SU-DHL-6 (cell line): ENCODE measurements around the gene CENPB.
A peak's percentile ranks its signal among the peaks of the same experiment; 100 is the strongest.

Source experiments
- H2AFZ ChIP-seq: fragments of 200-600 bp; sonication (generic); 2 replicates; pipeline ENCODE4 v1.6.1; 2014; ENCODE audit warnings: low read depth, mild to moderate bottlenecking, moderate library complexity, mixed read lengths, antibody characterized with exemption, low read length; ENCODE audit not compliant: severe bottlenecking
- H3F3A ChIP-seq: fragments of 200-600 bp; shearing (Covaris generic); 2 replicates; pipeline ENCODE4 v1.6.0; 2016; ENCODE audit warnings: antibody characterized with exemption, mild to moderate bottlenecking; ENCODE audit not compliant: insufficient read depth
- H3K27ac ChIP-seq: fragments of 200-600 bp; sonication (generic); 2 replicates; pipeline ENCODE4 v1.5.1; 2016; ENCODE audit warnings: low read depth, mild to moderate bottlenecking, low read length, moderate library complexity, mixed read lengths
- H3K27me3 ChIP-seq: fragments of 200-600 bp; sonication (generic), shearing (Covaris generic); 2 replicates; pipeline ENCODE4 v1.6.0; 2014; ENCODE audit warnings: mild to moderate bottlenecking, low read length
- H3K36me3 ChIP-seq: fragments of 200-600 bp; sonication (generic); 2 replicates; pipeline ENCODE4 v1.6.1; 2014; ENCODE audit warnings: mild to moderate bottlenecking, low read length, mixed read lengths
- H3K4me2 ChIP-seq: fragments of 300-600, 200-600 bp; shearing (Covaris generic), sonication (generic); 2 replicates; pipeline ENCODE4 v1.6.0; 2014; ENCODE audit warnings: low read length, low read depth, mild to moderate bottlenecking; ENCODE audit not compliant: poor library complexity, severe bottlenecking
- H3K4me3 ChIP-seq: fragments of 200-600 bp; sonication (generic); 2 replicates; pipeline ENCODE4 v1.5.1; 2014; ENCODE audit warnings: antibody characterized with exemption, low read length, mild to moderate bottlenecking, mixed read lengths; ENCODE audit not compliant: insufficient read depth, poor library complexity, severe bottlenecking
- H3K79me2 ChIP-seq: fragments of 200-600 bp; sonication (generic); 2 replicates; pipeline ENCODE4 v1.6.1; 2014; ENCODE audit warnings: mild to moderate bottlenecking, low read length, moderate library complexity; ENCODE audit not compliant: insufficient read depth
- H3K9ac ChIP-seq: fragments of 200-600 bp; sonication (generic); 2 replicates; pipeline ENCODE4 v1.7.0; 2014; ENCODE audit warnings: mild to moderate bottlenecking, low read length
- H3K9me2 ChIP-seq: fragments of 200-600 bp; sonication (generic); replicated peaks from 2 replicates; pipeline ENCODE4 v1.6.1; 2014; ENCODE audit warnings: low read length; ENCODE audit not compliant: insufficient read depth
- H3K9me3 ChIP-seq: fragments of 200-600 bp; sonication (generic); 2 replicates; pipeline ENCODE4 v1.6.1; 2014; ENCODE audit warnings: low read length, mixed read lengths; ENCODE audit not compliant: insufficient read depth
- H4K20me1 ChIP-seq: fragments of 200-600 bp; sonication (generic); 2 replicates; pipeline ENCODE4 v1.6.1; 2014; ENCODE audit warnings: low read depth, mild to moderate bottlenecking, antibody characterized with exemption, low read length, moderate library complexity, mixed read lengths
- EZH2phosphoT487 ChIP-seq: fragments of 200-600 bp; sonication (generic), shearing (Covaris generic); conservative IDR thresholded peaks from 2 replicates; pipeline ENCODE4 v1.6.1; 2018; ENCODE audit warnings: mild to moderate bottlenecking, antibody characterized with exemption, low read length, moderate library complexity, mixed read lengths
- TF ChIP-seq, protein P1 (sequence below): fragments of 200-600 bp; sonication (generic); IDR thresholded peaks from one replicate; pipeline ENCODE4 v1.5.1; 2017; ENCODE audit warnings: antibody characterized with exemption, mild to moderate bottlenecking, low read length, moderate library complexity; ENCODE audit not compliant: insufficient read depth, poor library complexity, severe bottlenecking

The CENPB gene

DNA sequence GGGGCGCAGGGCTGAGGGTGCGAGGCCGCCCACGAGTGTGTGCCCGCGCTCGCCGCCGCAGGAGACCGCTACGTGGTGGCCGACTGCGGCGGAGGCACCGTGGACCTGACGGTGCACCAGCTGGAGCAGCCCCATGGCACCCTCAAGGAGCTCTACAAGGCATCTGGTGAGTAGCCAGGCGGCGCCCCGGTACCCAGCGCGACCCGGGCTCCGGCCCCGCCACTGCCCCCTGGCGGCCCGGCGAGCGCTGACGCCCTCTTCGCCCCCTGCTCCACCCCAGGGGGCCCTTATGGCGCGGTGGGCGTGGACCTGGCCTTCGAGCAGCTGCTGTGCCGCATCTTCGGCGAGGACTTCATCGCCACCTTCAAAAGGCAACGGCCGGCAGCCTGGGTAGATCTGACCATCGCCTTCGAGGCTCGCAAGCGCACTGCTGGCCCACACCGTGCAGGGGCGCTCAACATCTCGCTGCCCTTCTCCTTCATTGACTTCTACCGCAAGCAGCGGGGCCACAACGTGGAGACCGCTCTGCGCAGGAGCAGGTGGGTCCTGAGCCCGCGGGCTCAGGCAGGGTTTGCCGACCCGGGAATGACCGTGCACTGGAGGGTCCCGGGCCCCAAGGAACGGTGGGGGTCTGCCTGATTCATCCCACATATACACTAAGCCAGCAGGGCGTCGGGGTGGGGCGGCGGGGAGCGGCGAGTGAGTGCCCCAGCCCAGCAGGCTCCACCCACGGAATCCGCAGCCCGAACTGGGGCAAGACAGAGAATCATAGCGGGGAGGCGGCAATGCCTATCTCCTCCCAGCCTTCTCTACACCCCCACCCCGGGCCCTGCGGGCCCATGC is 36.6 kb downstream of the CENPB start:
- Histone ChIP-seq H3K79me2 (no peaks in the 10 kb centered on the region), H3K27ac (no peak overlapping the region), H3K36me3 (no peaks in the 10 kb centered on the region), H3K4me2 (no peak overlapping the region), H3K9me2 (no peaks in the 10 kb centered on the region), H3F3A (no peaks in the 10 kb centered on the region), H3K9me3 (no peaks in the 10 kb centered on the region), H3K9ac (no peak overlapping the region), H2AFZ (no peak overlapping the region), H4K20me1 (no peaks in the 10 kb centered on the region; the same call in 1 of the 2 replicates), H3K4me3 (no peak overlapping the region), H3K27me3 (no peaks in the 10 kb centered on the region)
- TF ChIP-seq, protein P1, sequence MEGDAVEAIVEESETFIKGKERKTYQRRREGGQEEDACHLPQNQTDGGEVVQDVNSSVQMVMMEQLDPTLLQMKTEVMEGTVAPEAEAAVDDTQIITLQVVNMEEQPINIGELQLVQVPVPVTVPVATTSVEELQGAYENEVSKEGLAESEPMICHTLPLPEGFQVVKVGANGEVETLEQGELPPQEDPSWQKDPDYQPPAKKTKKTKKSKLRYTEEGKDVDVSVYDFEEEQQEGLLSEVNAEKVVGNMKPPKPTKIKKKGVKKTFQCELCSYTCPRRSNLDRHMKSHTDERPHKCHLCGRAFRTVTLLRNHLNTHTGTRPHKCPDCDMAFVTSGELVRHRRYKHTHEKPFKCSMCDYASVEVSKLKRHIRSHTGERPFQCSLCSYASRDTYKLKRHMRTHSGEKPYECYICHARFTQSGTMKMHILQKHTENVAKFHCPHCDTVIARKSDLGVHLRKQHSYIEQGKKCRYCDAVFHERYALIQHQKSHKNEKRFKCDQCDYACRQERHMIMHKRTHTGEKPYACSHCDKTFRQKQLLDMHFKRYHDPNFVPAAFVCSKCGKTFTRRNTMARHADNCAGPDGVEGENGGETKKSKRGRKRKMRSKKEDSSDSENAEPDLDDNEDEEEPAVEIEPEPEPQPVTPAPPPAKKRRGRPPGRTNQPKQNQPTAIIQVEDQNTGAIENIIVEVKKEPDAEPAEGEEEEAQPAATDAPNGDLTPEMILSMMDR, result peak; percentile 63
- TF ChIP-seq EZH2phosphoT487, result no peak

- Histone ChIP-seq H3K9me3 (no peaks in the 10 kb centered on the region), H3K36me3 (no peaks in the 10 kb centered on the region), H3K9me2 (no peaks in the 10 kb centered on the region), H4K20me1 (no peaks in the 10 kb centered on the region; the same call in 1 of the 2 replicates), H3K4me3 (no peak overlapping the region), H3F3A (no peaks in the 10 kb centered on the region), H3K27ac (no peak overlapping the region), H3K4me2 (no peak overlapping the region), H3K27me3 (no peaks in the 10 kb centered on the region), H3K79me2 (no peaks in the 10 kb centered on the region), H2AFZ (no peak overlapping the region), H3K9ac (no peak overlapping the region)
- TF ChIP-seq EZH2phosphoT487, result no peak
- TF ChIP-seq, protein P1, result no peak
Observed at GRCh38 chr20:3749087-3749688, 37.4 kb downstream of the CENPB start.

DNA sequence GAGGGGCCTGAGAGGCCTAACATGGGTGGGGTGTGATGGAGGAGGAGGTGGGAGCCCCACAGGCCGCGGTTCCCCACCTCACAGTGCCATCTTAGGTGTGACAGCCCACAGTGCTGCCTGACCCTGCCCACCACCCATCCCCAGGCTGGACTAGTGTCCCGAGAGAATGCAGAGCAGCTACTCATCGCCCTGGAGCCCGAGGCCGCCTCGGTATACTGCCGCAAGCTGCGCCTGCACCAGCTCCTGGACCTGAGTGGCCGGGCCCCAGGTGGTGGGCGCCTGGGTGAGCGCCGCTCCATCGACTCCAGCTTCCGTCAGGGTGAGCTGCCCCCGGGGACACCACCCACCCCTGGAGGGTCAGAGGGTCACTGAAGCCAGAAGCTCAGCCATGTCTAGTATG is 38.5 kb downstream of the CENPB start:
- TF ChIP-seq, protein P1, result no peak
- no peak for TF ChIP-seq EZH2phosphoT487
- no peaks in the 10 kb centered on the region for H3F3A ChIP-seq
- H3K79me2 ChIP-seq, result no peaks in the 10 kb centered on the region
- no peak overlapping the region for H3K4me3 ChIP-seq
- no peaks in the 10 kb centered on the region for H3K27me3 ChIP-seq
- H3K9me3 ChIP-seq, result no peaks in the 10 kb centered on the region
- no peak overlapping the region for H2AFZ ChIP-seq
- no peak overlapping the region for H3K4me2 ChIP-seq
- H3K36me3 ChIP-seq, result no peaks in the 10 kb centered on the region
- H3K9me2 ChIP-seq, result no peaks in the 10 kb centered on the region
- no peak overlapping the region for H3K27ac ChIP-seq
- H4K20me1 ChIP-seq, result no peaks in the 10 kb centered on the region; the same call in 1 of the 2 replicates
- H3K9ac ChIP-seq, result no peak overlapping the region
